GM19099 (cell line): ENCODE measurements around the gene KRT33A.

ENCODE experiments used
- POLR2A ChIP-seq: IDR thresholded peaks from 3 replicates; pipeline ENCODE4 v1.6.1; 2011; ENCODE audit warnings: low read depth; ENCODE audit not compliant: insufficient read length; ENCODE audit errors: extremely low read depth

Gene KRT33A

DNA sequence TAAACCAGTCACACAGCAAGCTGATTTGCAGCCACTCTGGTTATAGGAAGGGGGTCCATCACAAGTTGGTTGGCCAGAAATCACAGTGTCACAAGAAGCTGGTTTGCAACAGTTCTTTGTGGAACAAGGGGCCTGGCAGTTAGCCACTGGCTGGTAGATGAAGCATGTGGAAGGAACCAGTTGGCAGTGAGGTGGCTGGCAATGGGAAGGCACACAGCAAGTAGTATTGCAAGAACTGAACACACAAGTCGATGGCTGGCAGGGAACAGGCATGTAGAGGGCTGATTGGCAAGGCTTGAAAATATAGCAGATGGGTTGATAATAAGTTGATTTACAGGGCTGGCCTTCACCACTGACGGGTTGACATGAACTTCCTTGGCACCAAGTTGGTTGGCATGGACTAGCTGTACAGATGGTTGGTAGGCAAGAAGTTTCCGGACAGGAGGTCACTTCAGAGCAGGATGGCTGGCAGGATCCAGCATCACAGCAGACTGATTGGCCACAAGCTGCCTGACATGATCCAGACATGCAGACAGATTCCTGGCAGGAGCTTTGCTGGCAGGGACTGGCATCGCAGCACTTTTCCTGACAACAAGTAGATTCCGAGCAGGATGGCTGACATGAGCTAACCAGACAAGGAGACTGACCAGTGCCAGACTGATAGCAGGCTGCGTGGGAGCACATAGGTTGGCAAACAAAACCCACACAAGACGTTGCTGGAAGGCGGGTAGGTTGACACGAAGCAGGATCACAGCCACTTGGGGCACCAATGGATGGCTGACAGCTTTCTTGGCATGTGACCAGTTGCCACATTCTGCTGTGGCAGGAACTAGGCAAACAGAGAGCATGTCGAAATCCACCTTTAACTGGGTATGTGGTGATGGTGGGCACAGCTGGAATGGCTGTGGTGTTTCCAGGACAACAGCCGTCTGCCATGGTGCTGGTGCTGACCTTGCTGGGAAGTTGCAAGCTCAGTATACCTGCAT is 48.4 kb downstream of the KRT33A start, which contains the start of gene KRTAP29-1:
TSS of gene KRTAP29-1 (minus strand) at position 936 of the 986 bp plus-strand sequence. CDS start at position 936, 0 bp downstream.
- no peak for TF ChIP-seq POLR2A

GRCh38 chr17:41301204-41301790 is 49.3 kb downstream of the KRT33A start:
- no peak for TF ChIP-seq POLR2A

DNA sequence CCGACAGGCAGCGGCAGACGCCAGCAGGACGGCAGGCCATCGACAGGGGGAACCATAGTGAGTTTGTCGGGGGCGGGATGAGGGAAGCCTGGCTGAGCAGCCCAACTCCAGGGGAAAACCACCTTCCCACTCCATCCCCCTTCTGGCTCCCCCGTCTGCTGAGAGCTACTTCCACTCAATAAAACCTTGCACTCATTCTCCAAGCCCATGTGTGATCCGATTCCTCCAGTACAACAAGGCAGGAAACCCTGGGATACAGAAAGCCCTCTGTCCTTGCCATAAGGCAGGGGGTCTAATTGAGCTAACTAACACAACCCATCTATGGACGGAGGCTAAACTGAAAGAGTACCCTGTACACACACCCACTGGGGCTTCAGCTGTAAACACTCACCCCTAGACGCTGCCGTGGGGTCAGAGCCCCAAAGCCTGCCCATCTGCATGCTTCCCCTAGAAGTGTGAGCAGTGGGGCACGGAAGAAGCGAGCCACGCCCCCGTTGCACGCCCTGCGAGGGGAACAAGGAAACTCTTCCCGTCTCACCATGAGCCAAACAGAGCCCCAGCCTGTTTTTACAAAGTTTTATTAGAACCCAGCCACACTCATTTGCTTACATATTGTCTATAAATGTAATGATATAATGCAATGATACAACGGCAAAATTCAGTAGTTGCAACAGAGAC is 52.0 kb downstream of the KRT33A start:
- no peak for TF ChIP-seq POLR2A

DNA sequence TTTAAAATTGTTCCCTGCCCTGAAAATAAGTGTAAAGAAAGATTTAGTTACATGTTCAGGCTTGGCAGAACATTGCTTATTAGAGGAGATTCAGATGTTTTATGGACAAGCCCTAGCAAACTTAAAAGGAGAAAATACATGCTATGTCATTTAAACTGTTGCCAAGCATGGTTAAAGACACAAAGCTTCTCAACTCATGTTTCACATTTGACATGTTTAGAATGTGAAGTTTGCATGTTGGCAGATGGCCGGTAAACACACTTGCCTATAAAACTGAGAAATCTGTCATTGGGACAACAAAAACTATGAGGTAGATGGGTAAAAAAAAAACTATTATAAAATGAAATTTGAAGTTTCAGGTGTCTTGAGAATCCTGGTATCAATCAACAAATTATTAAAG is 53.8 kb downstream of the KRT33A start:
- no peak for TF ChIP-seq POLR2A
